ENCODE measurements around the gene SOX10.
"Not testable (repeated sequence)": the region's sequence is repeated elsewhere in the genome, so short reads cannot be mapped to it uniquely, and the experiment has no call there.

Gene SOX10

GRCh38 chr22:37961062-37961461, 23.3 kb downstream of the SOX10 start:
- DNase-seq (ENCODE audit: low read depth in 2 of 2) = no peak

- DNase-seq (ENCODE audit: low read depth in 2 of 2) = no peak
Observed at GRCh38 chr22:37959231-37959825, 25.0 kb downstream of the SOX10 start.

DNA sequence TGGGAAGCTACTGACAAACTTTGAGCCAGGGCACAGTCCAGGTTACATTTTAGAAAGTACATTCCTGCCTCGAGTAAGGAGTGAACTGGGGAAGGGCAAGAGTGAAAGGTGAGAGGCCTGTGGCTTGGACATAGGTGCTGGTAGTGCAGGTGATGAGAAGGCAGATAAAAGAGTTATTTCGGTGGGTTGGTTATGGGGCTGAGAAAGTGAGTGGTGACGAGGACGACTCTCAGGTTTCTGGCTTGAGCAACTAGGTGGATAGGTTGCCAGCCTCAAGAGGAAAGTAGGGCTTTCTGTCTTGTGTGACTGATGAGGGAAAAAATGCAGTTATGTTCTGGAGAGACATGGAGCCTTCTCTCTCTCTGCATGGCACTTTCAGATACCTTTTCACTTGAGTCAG, 27.1 kb downstream of the SOX10 start:
- no peak for DNase-seq (ENCODE audit: low read depth in 2 of 2)

DNA sequence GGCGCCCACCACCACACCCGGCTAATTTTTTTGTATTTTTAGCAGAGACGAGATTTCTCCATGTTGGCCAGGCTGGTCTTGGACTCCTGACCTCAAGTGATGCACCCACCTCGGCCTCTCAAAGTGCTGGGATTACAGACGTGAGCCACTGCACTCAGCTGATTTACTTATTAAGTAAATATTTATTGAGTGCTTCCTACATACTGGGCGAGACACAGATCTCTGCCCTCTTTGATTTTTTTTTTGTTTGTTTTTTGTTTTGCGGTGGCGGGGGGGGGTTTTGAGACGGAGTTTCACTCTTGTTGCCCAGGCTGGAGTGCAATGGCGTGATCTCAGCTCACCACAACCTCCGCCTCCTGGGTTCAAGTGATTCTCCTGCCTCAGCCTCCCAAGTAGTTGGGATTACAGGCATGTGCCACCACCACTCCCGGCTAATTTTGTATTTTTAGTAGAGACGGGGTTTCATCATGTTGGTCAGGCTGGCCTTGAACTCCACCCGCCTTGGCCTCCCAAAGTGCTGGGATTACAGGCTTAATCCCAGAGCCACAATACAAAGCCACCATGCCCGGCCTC, 28.4 kb downstream of the SOX10 start:
- DNase-seq (ENCODE audit: low read depth in 2 of 2) = not testable (repeated sequence)

GRCh38 chr22:37954686-37955085, 29.7 kb downstream of the SOX10 start:
- no peak for DNase-seq (ENCODE audit: low read depth in 2 of 2)

DNA sequence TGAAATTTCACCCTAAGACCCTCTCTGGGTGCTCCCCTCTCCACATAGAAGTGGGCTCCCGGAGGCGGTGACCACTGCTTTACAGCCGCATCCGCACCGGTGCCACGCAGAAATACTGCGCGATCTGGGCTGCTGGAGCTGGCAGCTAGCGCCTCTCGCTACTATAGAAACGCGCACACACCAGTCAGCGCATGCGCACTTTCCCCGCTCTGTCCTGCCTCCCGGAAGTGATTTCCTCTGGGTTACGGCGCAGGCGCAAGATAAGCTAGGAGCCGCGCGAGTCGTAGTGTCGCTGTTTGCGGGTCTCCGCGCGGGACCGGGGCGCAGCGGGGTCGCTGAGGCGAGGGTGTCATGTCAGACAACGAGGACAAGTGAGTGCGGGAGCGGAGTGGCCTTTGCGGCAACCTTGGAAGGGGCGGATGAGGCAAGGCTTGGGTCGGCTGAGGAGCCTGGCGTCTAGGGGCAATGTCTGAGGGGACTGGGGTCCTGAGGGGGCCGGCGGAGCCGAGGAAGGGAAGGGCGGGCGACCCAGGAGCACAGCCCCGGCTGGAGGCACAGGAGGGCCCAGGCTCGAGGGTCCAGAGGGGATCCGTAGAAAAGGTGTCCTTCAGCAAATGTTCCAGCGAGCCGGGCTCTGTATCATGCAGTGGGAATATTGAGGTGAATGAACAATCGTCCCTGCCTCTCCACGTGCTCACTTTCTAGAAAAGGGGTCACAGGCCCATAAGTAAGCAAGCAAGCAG, 30.7 kb downstream of the SOX10 start, which contains the start of the genes C22orf23 and POLR2F:
Gene C22orf23, minus strand, starts transcription at position 165 of the 743 bp plus-strand sequence. CDS start 452 bp downstream, outside the sequence.
Gene POLR2F, plus strand, starts transcription at position 263 of the 743 bp plus-strand sequence. Its CDS starts 89 bp downstream, at position 352.
- peak; percentile 94 to 96 for DNase-seq (ENCODE audit: low read depth in 2 of 2)

- DNase-seq (ENCODE audit: low read depth in 2 of 2) = no peak
Observed at GRCh38 chr22:37953062-37953436, 31.3 kb downstream of the SOX10 start.

DNA sequence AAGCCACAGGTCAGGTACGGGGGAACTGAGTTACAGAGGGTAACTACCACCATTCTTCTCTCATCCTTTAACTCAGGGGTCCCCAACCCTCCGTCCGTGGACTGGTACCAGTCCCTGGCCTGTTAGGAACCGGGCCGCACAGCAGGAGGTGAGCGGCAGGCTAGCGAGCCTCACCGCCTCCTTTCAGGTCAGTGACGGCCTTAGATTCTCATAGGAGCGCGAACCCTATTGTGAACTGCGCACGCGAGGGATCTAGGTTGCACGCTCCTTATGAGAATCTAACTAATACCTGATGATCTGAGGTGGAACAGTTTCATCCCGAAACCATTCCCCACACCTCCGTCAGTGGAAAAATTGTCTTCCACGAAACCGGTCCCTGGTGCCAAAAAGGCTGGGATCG, 31.7 kb downstream of the SOX10 start:
- not testable (repeated sequence) for DNase-seq (ENCODE audit: low read depth in 2 of 2)

GRCh38 chr22:37951305-37951704, 33.0 kb downstream of the SOX10 start:
- no peak for DNase-seq (ENCODE audit: low read depth in 2 of 2)

DNA sequence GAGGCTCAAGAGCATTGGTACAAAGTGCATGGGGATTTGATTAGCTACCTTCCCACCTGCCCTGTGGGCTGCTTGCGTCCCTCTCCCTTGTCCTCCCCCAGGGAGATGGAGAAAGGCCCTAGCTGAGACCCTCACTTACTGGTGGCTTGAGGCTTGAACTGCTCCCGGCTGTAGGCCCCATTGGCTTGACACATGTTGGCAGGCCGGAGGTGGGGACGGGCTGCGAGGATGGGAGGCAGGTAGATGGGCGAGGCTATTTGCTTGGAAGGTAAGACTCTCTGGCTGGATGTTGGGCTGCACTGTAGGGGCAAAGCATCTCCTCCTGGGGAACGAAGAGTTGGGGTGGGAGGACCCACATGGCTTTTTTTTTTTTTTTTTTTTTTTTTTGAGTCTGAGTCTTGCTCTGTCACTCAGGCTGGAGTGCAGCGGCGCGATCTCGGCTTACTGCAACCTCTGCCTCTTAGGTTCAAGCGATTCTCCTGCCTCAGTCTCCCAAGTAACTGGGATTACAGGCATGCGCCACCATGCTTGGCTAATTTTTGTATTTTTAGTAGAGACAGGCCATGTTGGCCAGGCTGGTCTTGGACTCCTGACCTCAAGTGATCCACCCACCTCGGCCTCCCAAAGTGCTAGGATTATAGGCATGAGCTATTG, 37.1 kb downstream of the SOX10 start:
- not testable (repeated sequence) for DNase-seq (ENCODE audit: low read depth in 2 of 2)

GRCh38 chr22:37944423-37944822, 39.9 kb downstream of the SOX10 start:
- not testable (repeated sequence) for DNase-seq (ENCODE audit: low read depth in 2 of 2)

DNA sequence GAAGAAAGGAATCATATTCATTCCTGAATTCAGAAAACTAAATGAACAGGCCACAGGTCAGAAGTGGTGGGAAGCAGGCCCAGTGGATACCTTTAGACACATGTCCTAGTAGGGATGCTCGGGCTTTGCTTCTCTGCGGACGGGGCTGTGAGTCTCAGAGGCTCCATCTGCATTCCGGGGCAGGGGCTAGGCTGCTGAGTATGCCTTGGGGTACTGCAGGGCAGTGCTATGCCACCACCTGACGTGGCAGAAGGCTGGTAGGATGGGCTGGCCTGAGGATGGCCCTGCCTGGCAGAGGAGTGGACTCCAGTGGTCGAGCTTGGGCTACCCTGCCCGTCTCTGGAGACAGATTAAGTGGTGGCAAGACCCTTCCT, 40.5 kb downstream of the SOX10 start:
- DNase-seq (ENCODE audit: low read depth in 2 of 2) = no peak

DNA sequence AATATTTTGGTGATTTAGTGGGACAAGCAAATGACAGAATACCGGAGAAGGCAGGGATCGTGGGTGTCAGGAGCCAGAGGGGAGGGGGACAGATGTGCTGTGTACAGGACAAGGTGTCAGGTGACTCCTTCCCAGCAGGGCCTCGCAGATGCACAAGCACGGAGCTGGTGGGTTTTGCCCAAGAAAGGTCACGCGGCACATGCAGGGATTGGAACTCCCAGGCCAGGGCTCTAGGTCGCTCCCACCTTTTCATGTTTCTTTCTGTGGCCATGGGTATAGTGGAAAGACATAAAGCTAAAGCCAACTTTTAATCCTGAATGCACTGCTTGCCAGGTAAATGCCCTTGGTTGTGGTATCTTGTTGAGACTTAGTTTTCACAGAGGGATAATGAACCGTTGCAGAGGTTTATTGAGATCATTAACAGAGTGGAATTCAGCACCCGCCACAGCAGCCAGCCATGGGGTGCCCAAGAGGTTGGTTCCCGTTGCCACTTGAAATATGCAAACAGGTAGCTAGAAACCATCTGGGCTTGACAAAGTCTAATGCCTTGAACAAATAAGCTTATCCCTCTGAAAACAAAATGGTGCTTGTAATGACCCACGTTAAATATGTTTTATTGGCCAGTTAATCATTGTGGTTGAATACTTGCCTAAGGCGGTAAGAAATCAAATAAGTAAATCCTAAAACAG, 41.1 kb downstream of the SOX10 start:
- no peak for DNase-seq (ENCODE audit: low read depth in 2 of 2)

- DNase-seq (ENCODE audit: low read depth in 2 of 2) = no peak
Observed at GRCh38 chr22:37942133-37942532, 42.2 kb downstream of the SOX10 start.

DNA sequence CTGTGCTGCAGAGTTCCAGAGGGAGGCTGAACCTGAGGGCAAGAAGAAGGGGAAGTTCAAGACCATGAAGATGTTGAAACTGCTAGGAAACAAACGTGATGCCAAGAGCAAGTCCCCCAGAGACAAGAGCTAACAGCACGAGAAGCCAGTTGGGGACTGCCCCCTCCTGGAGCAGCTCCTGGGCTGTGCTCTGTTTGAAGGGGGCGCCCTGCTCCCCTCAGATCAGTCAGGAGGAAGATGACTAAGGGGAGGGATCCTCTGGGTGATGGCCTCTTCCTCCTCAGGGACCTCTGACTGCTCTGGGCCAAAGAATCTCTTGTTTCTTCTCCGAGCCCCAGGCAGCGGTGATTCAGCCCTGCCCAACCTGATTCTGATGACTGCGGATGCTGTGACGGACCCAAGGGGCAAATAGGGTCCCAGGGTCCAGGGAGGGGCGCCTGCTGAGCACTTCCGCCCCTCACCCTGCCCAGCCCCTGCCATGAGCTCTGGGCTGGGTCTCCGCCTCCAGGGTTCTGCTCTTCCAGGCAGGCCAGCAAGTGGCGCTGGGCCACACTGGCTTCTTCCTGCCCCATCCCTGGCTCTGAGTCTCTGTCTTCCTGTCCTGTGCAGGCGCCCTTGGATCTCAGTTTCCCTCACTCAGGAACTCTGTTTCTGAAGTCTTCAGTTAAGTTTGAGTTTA, 43.5 kb downstream of the SOX10 start:
- DNase-seq (ENCODE audit: low read depth in 2 of 2) = no peak

GRCh38 chr22:37933711-37934376, 50.5 kb downstream of the SOX10 start:
- peak; percentile 65 to 85 for DNase-seq (ENCODE audit: low read depth in 2 of 2)

GRCh38 chr22:37932821-37933578, 51.4 kb downstream of the SOX10 start:
- no peak for DNase-seq (ENCODE audit: low read depth in 2 of 2)

DNA sequence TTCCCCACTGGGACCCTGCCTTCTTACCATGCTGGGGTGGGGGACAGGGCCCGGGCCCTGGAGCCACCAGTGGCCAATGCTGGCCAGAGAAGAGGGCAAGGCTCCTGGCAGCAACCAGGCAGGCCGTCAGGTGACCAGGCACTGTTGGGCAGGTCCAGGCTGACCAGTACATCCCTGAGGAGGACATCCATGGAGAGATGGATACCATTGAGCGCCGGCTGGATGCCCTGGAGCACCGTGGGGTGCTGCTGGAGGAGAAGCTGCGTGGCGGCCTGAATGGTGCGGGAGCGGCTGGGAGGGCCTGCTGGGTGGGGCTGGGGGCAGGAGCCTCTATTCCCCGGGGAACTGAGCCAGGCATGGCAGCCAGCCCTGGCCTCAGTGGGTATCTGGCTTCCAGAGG, 52.0 kb downstream of the SOX10 start:
- no peak for DNase-seq (ENCODE audit: low read depth in 2 of 2)

GRCh38 chr22:37931893-37932389, 52.4 kb downstream of the SOX10 start:
- no peak for DNase-seq (ENCODE audit: low read depth in 2 of 2)

DNA sequence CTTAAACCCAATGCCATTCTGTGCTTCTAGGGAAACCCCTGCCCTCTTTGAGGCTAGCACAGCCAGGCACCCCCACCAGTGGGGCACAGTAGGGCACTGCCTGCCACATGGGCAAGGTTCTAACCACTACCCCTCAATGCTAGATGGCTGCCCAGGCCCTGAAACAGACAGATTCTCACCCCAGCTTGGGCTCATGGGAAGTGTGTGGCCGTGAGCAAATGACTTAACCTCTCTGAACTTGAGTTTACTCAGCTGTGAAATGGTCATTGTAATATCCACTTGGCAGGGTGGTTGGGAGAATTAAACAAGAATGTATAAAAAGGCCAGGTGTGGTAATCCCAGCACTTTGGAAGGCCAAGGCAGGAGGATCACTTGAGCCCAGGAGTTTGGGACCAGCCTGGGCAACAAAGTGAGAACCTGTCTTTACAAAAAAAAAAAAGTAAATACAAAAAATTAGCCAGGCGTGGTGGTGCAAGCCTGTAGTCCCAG, 53.4 kb downstream of the SOX10 start:
- DNase-seq (ENCODE audit: low read depth in 2 of 2) = no peak

All from stimulated activated CD4-positive, alpha-beta T cell treated with anti-CD3 and anti-CD28 coated beads, Interleukin-12 subunit alpha, Interleukin-12 subunit beta, amount 100 ng/mL, for 24 hours (primary cell).